OCI-LY1 (cell line): Measurements from ENCODE around the gene C16orf54.

Experiments
- CTCF ChIP-seq: fragments of 200-600 bp; sonication (generic), shearing (Covaris generic); IDR thresholded peaks from 2 replicates; pipeline ENCODE4 v1.5.1; 2017; ENCODE audit warnings: mild to moderate bottlenecking, antibody characterized with exemption, low read length, moderate library complexity, mixed read lengths
- EZH2 ChIP-seq: fragments of 200-600 bp; sonication (generic), shearing (Covaris generic); IDR thresholded peaks from 2 replicates; pipeline ENCODE4 v1.8.0; 2017; ENCODE audit warnings: borderline replicate concordance, mixed run types, mild to moderate bottlenecking, antibody characterized with exemption, low read length, moderate library complexity, mixed read lengths

DNA sequence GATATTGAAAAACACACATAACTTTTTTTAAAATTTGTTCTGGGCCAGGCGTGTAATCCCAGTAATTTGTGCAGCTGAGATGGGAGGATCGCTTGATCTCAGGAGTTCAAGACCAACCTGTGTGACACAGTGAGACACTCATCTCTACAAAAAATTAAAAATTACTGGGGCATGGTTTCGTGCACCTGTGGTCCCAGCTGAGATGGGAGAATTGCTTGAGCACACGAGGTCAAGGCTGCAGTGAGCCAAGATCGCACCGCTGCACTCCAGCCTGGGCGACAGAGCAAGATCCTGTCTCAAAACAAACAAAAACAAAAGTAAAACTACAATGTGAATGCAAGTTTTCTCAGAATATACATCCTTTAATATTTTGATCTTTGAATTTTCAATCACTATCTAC is 15.1 kb downstream of the C16orf54 start:
- TF ChIP-seq EZH2 (no peak), CTCF (no peak)
